Activated CD4-positive, alpha-beta T cell treated with anti-CD3 and anti-CD28 coated beads, Interleukin-2, amount 50 U/mL, for 16 hours (primary cell): ENCODE results near the gene SLC1A2.

Source experiments
- DNase-seq: peaks from one replicate; pipeline ENCODE4 v3.0.0-alpha.2; 2020

The SLC1A2 gene

DNA sequence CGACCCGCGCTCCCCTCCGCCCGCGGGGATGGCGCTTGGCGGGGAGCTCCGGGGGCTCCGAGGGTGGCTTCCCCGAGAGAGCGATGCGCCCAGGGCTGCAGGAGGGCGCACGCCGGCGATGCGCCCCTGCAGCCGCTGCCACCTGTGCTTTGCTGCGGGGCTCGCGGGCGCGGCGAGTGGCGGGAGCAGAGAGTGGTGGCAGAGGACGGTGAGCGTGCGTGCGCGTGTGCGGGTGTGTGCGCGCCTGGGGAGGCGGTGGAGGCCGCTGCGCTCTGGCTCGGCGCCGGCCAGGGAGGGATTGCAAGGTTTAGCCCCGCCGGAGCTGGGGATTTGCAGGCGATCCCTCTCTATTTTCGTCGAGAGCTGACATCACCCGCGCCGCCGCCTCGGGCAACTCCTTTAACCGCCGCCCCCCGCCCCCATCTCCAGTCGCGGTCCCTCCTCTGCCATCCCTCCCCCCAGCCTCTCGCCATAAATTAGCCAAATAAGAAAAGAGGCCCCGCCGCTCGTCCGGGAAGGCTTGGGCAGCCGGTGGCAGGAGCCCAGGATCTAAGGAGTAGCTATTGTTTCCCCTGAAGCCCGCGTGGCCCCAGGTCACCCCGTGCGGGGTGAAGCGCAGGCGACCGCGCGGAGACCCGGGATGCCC, at the start of gene SLC1A2:
Gene SLC1A2, minus strand, starts transcription at position 375 of the 646 bp plus-strand sequence. CDS start 592 bp downstream, outside the sequence.
- DNase-seq: no peak

DNA sequence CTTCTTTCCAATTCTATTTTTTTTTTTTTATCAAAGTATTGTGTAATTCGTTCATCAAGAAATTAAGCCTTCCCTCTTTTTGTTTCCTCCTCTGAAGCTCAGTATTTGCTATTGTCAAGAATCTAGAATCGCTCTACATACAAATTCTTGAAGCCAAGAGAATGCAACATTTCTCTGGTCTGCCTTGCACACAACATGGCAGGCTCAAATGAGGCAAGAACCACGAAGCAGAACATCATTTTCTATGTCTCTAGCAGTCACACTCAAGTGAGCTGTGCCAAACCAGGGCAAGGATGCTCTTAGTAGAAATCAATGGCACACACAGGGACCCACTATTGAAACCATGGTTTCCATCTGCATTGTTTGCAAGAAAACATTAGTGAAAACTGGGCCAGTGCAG, 46.7 kb upstream of the SLC1A2 start:
- DNase-seq: no peak

DNA sequence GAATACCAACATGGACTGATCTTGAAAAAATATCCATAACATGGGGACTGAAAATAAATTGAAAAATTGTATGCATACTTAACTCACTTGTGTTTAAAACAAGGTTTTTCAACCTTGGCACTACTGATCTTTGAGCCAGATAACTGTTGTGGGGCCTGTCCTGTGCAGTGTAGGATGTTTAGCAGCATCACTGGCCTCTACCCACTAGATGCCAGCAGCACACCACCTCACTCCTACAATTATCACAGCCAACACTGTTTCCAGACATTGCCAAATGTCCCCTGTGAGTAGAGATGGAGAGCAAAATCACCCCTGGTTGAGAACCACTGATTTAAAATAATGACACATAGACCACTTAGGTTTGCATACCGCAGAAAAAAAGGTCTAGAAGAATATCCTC, 45.0 kb upstream of the SLC1A2 start:
- no peak for DNase-seq

DNA sequence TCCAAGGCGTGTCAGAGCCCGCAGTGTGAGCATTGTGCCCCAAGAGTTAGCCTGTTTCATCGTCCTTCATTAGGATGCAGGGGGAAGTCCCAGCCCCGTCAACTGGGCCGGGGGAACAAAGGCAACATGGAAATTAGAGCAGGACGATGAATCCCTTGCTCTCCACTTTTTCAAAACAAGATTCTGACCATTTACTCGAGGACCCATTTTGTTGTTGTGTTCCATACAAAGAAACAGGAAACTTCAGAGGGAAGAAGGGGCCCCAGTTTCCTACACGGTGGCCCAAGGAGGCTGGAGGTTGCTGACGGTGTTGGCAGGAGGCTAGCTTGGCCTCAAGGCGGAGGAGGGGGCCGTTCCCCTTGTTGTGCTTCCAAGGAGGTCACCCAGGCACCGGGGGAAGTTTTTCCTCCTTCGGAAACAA, 44.0 kb upstream of the SLC1A2 start:
- DNase-seq: no peak

DNA sequence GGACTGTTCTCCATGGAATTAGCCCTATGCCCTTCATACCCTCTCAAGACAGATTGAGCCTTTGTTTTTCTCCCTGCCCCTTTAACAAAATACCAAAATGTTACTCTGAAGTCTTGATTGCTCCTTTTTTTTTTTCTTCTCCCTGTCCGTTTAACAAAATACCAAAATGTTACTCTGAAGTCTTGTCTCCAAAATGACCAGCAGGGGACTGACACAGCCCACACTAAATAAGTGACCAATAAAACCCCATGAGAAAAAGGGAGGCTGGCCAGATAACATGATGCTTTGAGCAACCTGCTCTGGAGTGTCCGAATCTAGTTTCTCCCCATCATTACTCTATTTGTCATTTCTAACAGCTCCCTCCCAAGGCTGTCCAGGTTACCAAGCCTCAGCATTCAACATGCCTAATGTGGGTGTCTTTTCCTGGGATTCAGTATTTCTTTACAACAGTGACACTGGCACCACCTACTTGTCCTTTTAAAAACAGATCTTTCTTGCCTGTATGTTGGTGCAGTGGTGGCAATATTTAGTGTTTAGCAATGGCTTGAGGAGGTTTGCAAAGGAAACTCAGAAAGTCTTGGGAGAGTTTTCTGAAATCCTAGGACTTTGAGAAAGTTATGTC, 42.7 kb upstream of the SLC1A2 start:
- DNase-seq: no peak

DNA sequence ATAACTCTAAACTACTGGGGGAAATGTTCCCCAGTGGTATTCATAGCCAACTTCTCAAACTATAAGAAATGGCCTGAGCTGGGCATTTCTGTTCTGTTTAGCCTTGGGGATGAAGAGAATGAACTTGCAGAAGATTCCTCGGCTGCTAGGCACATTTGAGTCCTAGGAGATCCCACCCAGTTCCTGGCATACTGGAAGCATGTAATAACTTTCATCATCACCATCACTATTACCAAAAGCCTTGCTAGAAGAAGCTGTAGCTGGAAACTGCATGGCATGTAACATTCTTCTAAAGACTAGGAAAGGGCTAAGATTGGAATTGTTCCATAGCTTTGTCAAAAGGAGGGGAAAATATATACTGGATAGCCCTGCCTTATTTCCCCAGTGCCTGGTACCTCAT, 40.1 kb upstream of the SLC1A2 start:
- DNase-seq: no peak

- no peak for DNase-seq
Observed at GRCh38 chr11:35458846-35459245, 39.5 kb upstream of the SLC1A2 start.

DNA sequence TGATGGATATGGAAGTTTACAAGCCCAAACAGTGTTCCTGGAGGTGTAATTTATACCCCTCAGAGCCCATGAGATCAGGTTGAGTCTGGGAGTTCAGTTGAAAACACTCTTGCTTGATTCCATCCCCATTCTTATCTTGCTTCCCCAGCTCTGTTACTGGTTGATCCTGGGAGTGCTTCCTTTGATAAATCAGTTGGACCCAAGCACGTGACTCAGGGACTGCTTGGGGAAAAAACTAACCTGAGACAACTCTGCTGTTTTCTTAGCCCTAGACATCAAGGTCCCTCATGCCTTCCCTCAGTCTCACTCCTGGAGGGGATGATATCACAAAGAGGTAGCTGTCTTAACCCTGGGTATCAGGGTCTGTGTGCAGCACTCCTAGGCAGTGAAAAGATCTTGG, 35.0 kb upstream of the SLC1A2 start:
- DNase-seq: no peak

DNA sequence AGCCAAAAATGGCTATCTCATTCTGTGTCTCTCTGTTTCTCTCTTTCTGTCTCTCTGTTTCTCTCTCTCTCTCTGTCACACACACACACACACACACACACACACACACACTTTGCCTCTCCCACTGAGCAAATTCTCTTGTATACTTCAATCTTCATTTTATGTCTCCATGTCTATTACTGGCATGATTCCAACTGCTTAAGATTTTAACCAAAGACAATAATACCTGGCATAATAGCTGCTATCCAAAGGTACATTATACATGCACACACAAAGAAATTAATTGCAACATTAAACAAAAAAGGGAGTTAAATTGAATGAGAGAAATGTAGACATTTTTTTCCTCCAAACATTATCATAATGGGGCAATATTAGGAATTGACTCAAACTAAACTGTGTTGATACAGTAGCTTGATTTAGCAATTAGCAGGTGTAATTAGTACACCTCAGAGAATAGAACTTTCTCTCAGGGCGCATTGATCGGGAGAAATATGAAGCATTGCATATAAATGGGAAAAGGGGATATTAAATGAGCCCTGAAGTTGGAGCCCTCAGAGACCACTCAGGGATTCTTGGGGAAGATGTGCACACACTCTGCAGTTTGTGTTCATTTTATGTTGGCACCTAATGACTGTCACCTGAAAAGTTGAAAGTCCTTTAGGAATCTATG, 17.4 kb upstream of the SLC1A2 start:
- no peak for DNase-seq

DNA sequence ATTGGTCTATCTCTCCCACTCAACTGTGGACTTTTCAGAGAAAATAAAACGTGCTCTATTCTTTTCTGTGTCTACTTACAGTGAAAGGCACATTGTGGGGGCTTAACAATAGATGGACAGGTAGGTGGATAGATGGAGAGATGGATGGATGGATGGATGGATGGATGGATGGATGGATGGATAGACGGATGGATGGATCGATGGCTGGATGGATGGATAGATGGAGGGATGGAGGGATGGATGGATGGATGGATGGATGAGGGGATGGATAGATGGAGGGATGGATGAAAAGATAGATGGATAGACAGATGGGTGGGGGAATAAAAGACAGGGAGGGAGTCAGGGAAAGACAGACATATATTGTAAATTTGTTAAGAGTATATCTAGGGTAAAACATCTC, 14.2 kb upstream of the SLC1A2 start:
- no peak for DNase-seq

- DNase-seq: no peak
Observed at GRCh38 chr11:35432464-35432863, 13.1 kb upstream of the SLC1A2 start.

GRCh38 chr11:35427071-35427470, 7.7 kb upstream of the SLC1A2 start:
- no peak for DNase-seq

DNA sequence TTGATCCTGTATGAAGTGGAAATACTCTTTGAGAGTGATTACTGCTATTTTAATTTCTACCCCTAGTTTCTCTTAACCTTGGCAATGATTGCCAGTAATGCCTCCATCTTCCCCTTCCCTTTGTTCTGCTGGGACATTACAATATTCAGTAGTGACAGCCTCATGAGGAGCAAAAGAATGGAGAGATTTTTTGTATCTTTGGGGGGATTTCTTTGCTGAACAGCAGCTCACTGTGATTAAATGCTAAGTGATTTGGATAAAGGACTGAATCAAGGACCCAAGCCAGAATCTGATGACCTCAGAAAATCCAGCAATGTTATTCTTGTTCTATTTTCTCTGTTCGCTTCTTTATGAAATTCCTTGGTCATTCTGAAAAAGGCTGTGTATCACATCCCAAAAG, 7.0 kb upstream of the SLC1A2 start:
- no peak for DNase-seq

DNA sequence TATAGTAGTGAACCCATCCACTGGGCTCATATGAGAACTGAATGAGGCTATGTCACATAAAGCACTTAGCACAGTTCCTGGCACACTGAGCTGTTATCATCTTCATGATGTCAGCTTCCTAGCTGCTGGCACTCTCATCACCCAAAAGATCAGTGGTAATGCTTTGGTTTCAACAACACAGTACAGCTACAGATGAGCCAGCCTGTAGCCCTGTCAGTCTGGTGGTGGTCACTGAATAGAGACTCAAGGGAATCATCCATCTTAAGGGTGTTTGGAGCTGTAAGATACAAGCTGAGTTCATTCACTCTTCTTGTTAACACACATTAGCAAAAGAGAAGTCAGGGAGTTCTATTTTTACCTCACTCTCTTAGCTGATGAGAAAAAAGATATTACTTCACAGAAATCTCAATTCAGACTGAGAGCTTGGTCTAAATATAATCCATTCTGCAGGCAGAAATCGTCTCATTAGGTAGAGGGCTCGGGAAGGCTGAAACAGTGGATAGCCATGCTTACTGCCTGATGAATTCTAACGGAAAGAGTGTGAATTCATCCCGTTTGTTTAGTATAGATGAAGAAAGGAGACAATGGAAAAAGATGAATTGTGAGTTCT, 6.3 kb upstream of the SLC1A2 start:
- no peak for DNase-seq

DNA sequence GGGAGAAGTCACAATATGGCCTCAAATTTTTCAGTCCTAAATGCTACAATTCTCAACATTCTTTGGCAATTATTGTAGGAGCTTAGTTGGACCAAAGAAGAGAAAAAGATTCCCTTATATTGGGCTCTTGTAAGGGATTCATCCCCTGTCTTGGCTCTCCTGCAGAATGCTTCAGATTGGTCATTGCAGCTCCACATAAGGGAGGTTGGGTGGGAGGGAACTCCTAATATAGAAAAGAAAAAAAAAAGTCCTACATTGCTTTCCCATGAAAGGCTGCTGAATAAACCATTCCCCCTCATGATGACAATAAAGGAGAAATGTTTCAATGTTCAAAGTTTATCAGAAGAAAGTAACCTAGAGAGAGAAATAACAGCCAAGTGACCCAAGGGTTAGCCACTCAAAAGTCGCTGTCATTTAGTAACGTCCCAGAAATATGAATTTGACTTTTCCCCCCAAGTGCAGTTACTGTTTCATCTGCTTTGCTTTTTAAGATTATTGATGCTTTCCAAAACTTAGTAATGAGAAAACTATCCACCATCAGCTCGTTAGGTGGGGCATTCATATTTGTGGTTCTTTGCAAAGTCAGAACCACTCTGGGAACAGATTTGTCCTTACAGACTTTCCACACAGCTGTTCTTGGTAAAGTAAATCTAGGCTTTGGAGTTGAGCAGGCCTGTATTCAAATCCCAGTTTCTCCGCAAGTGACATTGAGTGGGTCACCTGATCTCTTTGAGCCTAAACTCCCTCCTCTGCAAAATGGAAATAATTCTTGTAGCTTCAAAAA, 5.0 kb upstream of the SLC1A2 start:
- no peak for DNase-seq

- no peak for DNase-seq
Observed at GRCh38 chr11:35420371-35420770, 1.0 kb upstream of the SLC1A2 start.

DNA sequence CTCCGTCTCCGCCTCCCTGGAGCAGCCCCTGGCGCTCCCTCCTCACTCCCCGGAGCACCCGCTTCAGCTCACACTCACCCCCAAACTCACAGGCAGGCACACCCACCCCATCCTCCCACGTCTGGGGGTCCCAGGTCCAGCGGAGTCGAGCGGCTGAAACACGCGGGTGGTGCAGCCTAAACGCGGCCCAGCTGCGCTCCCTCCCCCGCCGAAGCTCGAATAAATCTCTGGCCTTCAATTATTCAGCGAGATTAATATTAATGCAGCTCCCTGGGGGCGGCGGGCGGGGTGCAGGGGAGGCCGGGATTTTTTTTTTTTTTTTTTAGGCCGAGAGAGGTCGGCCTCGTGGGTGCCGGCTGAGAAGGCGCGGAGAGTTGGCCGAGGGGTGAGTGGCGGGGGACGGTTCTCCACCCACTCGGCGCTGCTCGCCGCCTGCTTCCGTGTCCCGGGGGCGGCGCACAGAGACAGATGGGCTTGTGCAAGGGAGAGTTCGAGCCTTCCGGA, 524 bp upstream of the SLC1A2 start:
- DNase-seq: no peak

- no peak for DNase-seq
Observed at GRCh38 chr11:35418282-35419183, 825 bp downstream of the SLC1A2 start.

DNA sequence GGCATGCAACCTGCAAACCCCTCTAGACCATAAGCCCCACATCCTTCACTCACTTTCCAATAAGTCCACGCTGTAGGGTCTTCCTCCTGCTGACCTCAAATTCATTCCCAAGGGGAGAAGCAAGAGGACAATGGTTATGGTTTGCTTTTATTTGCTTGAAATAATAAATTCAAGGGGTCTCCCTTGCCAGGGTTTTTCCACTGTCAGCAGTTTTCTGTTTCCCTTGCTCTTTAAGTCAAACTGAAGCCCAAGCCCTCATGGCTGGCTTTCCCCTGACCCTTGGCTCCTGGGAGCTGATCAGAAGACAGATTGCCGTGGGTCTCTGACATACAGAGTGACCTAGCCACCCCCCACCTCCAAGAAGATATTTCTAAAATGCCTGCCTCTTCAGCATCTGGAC, 3.9 kb downstream of the SLC1A2 start:
- DNase-seq: no peak

DNA sequence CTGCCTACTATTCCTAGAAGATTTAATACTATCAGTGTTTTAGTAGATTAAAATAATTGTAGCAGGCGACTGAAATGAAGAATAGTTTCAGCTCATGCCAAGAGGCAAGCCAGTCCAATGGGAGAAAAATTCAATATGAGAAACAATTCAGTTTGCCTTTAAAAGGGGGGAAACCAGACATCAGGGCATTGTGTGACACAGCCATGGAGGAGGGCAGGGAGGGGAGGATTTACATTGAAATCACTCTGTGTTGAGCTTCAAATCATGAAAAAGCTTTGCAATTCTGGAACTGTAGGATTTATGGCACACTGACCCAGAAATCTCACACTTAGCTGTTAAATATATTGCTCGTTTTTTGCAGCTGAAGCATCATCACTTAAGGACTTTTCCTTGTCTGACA, 4.6 kb downstream of the SLC1A2 start:
- no peak for DNase-seq

GRCh38 chr11:35414311-35414710, 5.0 kb downstream of the SLC1A2 start:
- no peak for DNase-seq

GRCh38 chr11:35413598-35413997, 5.8 kb downstream of the SLC1A2 start:
- DNase-seq: no peak
